GM19043 (cell line): ENCODE results near the gene OFD1.

Experiments used
- ATAC-seq: cut with Tn5 transposase; IDR thresholded peaks from one replicate; pipeline ENCODE4 v1.9.1; 2021; ENCODE audit warnings: low read depth; ENCODE audit not compliant: unreplicated experiment

The OFD1 gene

GRCh38 chrX:13790206-13791131 is 55.9 kb downstream of the OFD1 start:
- ATAC-seq, result no peak

GRCh38 chrX:13791145-13791544 is 56.6 kb downstream of the OFD1 start:
- no peak for ATAC-seq

- no peak for ATAC-seq
These were observed 57.0 kb downstream of the OFD1 start for GRCh38 chrX:13791559-13791958.

- no peak for ATAC-seq
These were observed 59.3 kb downstream of the OFD1 start for GRCh38 chrX:13793897-13794296.

- no peak for ATAC-seq
These were observed 59.9 kb downstream of the OFD1 start for GRCh38 chrX:13794417-13794816.

- no peak for ATAC-seq
These were observed 63.0 kb downstream of the OFD1 start for GRCh38 chrX:13797512-13797911.

GRCh38 chrX:13798184-13798583 is 63.6 kb downstream of the OFD1 start:
- ATAC-seq, result no peak

- ATAC-seq, result no peak
These were observed 68.6 kb downstream of the OFD1 start for GRCh38 chrX:13803116-13803515.

- ATAC-seq, result no peak
These were observed 70.7 kb downstream of the OFD1 start for GRCh38 chrX:13805241-13805640.

GRCh38 chrX:13808293-13808692 is 73.7 kb downstream of the OFD1 start:
- ATAC-seq, result no peak

- no peak for ATAC-seq
These were observed 74.3 kb downstream of the OFD1 start for GRCh38 chrX:13808865-13809264.

GRCh38 chrX:13815664-13816063 is 81.1 kb downstream of the OFD1 start:
- no peak for ATAC-seq

GRCh38 chrX:13816176-13816575 is 81.6 kb downstream of the OFD1 start:
- no peak for ATAC-seq

GRCh38 chrX:13816643-13817627 is 82.4 kb downstream of the OFD1 start, which contains the start of gene GPM6B:
Gene GPM6B, minus strand, starts transcription at chrX:13817093. Its CDS starts 189 bp downstream, at chrX:13816904.
- ATAC-seq, result no peak
